Activated CD4-positive, alpha-beta T cell treated with anti-CD3 and anti-CD28 coated beads for 4 hours (primary cell): ENCODE data around the gene NTN1.

Source experiments
- DNase-seq, 2 donors: peaks; one replicate each; pipeline ENCODE4 v3.0.0-alpha.2; 2020

Gene NTN1

DNA sequence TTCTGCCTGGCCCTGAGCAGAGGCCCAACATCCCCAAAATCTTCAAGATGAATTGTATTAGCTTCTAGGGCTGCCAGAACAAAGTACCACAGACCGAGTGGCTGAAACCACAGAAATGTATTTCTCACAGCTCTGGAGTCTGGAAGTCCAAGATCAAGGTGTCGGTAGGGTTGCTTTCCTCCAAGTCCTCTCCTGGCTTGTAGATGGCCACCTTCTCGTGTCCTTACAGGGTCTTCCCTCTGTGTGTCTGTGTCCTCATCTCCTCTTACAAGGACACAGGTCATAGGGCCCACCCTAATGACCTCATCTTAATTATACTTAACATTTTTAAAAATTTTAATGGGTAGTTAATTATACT is 215.7 kb downstream of the NTN1 start:
- no peak for DNase-seq

DNA sequence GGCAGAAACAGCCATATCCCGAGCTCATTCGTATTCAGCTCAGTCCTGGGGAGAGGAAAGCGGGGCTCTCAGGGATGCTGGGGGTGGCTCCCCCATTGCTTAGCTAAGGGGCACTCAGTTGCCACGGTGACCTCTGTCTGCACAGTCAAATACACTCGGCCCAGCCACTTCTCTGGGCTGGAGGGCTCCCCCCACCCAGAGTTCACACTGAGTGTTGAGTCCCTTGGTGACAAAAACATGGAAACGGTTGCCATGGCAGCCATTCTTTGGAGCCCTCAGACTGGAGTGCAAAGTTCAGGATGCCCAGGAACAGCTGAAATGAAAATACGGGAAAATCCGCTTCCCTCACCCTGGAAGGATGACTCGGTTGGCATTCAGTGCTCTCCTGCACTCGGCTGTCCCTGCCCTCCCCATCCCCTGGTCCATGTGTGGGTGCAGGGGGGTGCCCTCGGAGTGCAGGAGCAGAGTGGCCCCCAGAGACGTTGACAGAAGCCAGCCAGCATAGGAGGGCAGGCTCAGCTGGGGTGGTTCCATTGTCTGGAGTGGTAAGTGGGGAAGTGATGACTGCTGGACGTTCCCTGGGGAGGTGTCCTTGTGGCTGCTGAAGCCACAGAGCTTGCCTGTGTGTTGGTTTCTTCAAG is 216.5 kb downstream of the NTN1 start:
- DNase-seq: no peak

DNA sequence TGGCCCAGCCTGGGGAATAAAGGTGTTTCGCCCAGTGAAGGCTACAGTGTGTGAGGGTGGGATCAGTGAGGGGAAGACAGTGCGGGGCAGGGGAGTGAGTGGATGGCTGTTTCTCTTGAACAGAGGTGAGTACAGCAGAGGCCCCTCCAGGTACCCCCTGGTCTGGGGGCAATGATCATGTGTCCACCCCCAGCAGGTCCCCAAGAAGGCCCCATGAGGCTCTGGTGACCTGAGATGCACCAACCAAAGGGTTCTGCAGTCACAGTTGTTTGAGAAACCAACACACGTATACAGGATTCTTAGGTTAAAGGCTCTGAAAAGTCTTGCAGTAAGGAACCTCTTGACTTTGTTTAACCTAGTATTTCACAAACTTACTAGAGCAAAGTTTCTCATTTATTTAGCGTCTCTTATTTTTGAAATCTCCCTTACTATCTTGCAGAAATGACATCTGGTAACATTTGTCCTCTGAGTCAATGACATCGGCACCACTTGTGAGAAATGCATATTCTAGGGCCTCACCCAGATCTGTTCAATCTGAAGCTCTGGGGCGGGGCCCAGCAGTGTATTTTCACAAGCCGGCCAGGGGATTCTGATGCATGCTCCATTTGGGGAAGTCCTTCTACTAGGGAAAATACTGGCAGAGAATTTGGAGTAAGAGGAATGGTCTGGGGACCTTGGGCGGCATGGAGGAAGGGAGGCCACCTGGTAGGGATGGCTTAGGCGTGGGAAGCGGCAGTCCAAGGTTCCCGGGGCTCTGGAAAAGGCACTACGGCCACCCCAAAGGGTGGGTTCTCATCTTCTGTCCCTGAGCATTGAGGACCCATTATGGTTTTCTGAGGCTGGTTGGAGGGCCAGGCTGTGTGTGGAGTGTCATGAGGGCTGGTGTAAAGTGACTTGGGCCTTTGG is 217.3 kb downstream of the NTN1 start:
- DNase-seq: no peak

DNA sequence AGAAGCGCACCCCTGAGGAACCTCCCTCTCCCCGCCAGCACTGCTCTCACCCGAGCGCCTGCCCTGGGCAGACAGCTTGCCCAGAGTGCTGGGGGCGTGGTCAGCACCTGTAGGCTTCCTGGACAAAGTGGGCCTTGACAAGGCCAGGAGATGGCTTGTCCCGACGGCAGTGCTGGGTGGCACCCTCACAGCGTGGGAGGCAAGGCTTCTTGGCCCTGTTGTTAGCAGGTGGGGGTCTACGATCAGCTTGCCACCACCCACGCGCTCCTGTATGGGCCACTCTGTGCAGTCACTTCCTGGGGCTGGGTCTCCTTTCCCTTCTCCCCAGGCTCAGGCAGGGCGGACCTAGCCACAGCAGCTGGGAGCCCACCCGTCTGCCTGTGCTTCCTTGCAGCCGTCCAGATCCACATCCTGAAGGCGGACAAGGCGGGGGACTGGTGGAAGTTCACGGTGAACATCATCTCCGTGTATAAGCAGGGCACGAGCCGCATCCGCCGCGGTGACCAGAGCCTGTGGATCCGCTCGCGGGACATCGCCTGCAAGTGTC is 218.0 kb downstream of the NTN1 start:
- peak in 1 of 2 donors; percentile 30 for DNase-seq

DNA sequence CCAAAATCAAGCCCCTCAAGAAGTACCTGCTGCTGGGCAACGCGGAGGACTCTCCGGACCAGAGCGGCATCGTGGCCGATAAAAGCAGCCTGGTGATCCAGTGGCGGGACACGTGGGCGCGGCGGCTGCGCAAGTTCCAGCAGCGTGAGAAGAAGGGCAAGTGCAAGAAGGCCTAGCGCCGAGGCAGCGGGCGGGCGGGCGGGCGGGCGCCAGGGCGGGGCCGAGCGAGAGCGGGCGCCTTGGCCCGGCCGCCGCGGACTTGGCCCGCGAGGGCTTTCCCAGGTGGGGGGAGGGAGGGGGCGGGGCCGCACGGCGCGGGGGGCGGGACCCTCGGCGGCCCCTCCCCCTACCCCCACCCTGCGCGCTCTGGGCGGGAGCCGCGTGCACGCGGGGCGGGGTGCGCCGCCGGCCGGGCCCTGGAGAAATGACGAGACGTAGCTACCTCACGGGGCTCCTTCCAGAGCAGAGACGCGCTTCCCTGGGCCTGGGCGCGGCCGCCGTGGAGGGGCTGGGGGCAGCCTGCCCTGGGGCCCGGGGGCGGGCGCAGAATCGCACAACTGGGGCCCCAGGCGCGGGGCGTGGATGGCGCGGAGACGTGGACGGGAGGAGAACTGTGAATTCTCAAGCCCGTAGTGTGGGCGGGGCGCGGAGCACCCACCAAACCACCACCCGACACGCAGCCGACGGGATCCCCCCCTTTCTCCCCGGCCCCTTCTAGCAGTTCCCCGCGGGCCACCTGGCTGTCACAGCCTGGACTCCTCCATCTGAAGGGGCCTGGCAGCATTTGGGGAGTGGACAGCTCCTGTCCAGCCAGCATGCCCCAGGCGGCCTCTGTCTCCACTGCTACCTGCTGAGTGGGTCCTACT is 218.7 kb downstream of the NTN1 start:
- peak; percentile 56 to 67 for DNase-seq

DNA sequence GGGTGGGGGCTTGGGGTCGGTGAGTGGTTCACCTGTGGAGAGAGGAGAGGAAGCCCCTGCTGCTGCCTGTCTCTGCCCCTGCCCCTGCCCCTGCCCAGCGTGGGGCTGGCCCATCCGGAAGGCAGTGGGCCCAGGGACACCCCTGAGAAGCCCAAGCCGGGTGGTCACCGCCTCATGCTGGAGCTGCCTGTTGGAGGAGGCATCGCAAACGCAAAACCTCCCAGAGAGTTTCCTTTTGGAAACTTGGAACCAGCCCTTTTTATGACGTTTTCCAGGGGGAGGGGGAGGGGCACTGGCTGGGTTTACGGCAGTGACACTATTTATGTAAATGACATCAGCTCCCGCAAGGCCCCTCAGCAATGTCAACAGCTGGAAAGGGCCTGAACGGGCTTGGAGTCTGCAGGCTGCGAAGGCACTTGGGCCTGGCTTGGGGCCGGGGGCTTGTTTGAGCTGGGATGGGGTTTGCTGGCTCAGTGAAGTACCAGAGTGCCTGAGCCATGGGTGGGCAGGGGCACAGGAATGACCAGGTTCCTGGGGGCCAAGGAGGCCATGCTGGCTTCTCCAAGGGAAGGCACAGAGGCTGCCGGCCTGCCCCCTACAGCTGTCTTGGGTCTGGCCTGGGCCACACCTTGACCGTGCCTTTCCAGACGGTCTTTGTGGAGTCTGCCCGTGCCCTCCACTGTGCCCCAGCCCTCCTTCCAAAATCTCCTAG is 219.5 kb downstream of the NTN1 start:
- no peak for DNase-seq

DNA sequence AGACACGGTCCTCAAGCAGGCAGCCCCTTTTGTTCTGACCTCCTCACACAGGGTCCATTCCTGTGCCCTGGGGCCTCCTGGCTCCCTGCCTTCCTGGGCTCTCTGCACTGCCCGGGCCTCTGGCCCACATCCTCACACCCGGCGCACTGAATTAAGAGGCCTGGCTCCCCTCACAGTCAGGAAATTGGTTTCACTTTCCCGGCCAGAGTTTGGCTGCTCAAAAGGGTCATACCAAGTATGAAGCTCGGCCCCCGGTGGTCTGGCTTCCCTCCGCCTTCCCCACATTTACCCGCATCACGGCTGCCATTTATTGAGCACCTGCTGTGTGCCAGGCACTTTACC is 220.0 kb downstream of the NTN1 start:
- DNase-seq: no peak

DNA sequence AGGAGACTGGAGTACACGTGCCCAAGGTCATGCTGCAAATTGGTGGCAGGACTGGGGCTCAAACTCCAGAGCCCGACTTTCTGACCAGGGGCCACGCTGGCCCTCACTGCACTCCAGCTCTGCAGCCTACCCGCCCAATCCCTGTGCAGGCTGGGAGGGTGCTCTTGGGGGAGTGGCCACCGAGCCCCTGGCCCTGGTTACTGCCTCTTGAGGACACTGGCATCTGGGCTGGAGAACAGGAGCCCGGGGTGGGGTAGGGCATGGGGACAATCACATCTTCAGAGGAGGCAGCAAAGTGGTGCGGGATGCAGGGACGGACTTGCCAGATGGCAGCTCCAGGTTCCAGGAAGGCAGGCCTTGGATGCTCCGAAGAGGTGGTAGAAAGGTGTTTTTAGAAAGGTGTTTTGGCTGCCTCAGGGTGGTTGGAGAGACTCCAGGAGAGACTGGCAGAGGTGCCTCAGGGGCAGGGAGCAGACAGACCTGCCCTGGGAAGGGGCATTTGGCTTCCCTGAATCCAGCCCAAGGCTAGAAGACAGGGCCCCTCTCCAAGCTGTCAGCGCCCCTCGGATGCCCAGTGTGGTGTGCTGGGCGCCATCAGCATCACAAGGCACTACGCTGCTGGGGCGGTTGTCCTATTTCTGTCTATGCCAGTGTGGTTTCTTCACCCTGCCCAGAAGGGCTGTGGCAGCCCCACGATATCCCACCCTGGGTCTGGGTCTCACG is 220.6 kb downstream of the NTN1 start:
- DNase-seq: no peak

DNA sequence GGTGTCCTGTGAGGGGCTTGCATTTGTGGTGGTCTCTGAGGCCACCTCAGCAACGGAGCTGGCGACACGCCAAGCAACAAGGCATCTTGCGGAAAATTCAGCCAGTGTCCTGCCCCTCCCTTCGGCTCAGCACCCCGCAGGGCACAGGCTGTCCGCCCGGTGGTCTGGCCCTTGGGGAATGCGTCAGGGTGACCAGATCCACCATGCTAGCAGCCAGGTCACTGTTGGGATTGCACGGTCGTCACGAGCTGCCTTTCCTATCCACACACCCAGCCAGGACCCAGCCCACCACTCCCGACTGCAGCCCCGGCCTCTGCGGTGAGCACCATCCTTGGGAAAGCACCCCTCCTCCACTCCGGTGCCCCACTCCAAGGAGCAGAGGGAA is 221.2 kb downstream of the NTN1 start:
- no peak for DNase-seq

DNA sequence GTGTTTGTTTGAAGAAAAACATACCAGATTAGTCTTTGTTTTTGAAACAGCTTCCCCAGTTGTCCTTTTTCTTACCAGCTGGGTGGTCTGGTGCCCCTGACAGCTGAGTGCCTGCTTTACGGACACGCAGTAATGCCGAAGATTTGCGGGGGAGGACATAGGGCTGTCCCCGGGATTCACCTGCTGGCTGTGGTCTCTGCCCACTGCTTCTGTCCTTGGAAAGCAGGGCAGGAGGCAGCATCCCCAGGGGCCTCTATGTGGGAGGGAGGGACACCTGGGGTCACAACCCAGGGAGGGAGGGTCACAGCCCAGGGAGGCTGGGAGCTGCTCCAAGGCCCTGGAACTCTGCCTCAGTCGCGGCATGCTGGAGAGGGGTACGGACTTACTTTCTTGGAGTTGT is 221.7 kb downstream of the NTN1 start:
- no peak for DNase-seq

DNA sequence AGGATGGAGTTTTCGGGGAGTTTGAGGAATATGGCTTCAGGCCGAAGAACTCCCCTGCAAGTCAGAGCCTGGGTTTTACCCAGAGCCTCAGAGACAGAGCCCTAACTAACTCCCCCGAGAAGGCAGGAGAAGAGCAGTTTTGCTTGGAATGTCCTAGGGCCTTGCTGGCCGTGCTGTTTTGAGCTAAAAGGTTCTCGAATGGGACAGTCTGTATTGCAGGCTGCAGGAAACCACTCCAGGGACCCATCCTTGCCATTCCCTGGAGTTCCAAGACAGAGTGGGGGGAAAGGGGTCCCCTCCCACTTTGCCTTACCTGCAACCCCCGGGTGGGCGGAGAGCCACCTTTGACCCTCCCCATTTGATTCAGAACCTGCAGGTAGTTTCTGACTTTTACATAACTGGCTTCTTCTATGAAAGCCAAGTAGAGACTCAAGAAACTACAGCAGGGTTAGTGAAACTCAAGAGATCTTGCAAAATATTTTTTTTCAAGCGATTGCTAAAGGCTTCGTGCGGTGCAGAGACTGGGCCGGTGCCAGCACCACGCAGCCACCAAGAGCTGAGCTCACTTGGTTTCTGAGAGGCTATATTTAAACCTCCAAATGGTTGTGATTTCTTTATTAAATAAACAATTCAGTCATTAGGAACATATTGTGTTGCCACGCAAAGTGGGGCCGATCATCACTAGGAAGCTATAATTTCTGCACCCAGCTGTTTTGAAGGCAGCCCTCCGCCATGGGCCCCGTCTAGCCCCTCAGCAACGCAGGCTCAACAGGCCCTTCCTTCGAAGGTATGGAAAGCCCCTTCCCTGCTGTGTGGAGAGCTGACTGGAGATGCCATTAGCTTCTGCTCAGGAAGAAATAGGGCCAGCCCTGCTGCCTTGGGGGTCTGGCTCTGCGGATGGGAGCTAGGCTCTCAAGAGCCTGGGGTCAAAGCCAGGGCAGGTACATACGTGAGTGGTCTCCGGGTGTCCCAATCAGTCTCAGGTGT is 223.0 kb downstream of the NTN1 start:
- no peak for DNase-seq

DNA sequence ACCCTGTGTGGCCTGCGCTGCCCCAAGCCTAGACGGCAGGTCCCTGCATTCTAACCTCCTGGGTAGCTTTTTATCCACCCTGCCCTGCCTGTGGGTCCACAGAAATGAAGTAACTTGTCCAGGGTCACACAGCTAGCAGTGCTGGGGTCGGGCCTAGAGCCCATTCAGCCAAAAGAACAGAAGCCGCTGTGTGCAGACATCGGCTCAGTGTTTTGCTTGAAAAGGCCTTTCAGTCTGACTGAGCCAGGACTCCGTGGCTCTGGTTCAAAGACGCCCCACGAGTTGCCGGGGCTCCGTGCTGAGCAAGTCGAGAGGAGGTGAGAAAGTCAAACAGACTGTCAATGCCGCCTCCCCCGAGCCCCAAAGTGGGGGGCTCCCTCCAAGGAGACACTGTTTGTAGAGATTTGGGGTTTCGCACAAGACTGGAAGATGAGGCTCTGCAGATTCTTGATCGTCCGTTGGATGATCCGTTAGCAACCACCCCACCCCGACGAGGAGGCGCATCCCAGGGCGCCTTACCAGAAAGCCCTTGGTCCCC is 226.2 kb downstream of the NTN1 start:
- no peak for DNase-seq

DNA sequence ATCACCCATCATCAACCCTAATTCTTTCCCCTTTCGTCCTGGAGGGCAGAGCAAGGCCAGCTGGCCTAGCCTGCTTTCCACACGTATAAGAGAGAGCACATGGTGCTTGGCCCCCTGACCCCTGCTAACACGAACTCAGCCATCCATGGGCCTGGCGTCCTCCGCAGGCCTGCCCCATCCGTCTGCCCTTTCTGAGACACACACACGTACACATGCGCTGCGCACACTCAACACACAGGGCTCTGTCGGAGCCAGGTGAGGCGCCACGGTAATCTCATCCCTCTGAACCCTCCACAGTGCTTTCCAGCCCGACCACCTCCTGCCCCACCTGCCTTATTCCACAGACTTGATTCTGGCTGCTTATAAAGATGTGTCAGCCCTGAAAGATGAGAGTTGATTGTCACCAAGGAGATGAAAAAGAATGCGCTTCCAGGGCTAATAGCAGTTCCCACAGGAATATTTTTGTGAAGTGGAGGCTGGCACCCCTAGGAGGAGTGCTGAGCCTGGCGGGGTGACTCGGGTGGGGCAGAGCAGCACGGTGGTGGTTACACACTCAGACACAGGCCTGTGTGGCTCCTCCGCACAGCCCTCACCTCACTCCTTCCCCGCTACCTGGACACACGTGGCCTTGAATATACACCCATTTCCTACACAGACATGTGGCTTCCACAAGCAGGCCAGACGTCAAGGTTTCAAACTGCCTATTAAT is 228.1 kb downstream of the NTN1 start:
- DNase-seq: no peak

DNA sequence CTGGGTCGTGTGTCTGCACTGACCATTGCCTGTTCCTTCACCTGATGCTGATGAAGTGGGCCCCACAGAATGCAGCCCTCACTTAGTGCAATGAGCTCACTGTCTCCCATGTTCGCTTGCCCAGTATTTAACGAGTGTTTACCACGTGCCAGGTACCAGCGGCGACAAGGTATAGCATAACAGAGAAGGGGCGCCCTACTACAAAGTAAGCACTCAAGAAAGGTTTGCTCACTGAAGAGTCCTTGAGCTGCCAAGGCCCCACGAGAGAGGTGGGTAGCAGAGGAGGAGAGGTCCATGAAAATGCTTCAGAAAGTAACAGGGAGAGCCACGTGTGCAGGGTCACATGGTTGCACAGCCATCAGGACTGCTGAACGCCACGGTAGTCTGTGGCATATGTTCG is 230.0 kb downstream of the NTN1 start:
- no peak for DNase-seq

DNA sequence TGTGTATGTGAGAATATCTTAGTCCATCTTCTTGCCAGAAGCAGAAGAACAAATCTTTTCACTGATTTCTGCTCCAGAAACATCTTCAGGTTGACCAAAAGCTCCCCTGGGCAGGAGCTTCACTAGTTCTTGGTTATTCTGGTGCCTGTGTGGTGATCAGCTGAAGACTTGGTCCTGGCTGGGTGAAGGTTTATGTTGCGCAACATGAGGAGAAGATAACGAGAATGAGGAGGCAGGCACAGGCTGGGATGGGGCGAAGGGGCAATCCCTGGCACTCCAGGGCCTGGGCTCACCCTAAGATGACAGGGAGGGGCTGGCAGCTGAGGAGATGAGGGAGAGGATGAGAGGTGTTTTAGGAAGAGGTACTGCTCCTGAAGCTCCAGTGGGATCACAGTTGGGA is 232.0 kb downstream of the NTN1 start:
- no peak for DNase-seq

DNA sequence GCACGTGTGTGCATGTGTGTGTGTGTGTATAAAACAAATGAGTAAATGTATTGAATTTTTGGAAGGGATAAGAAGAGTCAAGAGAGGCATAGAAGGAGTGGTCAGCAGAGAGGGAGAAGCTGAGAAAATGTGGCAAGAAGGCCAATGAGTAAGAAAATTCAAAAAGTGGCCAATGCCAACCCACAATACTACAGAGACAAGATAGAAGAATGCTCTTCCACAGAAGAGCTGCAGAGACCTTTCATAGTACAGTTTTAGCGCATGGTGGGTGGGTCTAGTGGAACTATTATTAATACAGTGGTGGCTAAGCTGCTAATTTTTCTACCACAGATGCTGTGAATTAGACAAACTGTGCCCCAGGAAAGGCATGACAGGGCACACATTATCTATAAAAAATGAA is 233.5 kb downstream of the NTN1 start:
- DNase-seq: no peak

DNA sequence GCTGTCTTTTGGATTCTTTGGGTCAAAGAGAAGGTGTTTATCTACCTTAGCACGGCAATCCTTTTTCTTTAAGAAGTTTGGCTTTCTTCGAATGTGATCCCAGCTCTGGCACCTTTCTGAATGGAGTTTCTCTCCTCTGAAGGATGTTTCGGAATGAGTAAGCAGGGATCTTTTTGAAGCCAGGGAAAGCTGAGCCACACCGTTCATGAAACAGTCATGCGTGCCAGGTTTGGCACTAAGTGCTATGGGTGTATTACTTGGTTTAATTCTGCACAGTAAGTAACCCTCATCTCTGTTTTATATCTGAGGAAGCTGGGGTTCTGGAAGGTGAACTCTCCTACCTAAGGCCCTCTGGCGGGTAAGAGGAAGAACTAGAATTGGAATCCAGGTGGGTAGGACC is 234.5 kb downstream of the NTN1 start:
- no peak for DNase-seq

DNA sequence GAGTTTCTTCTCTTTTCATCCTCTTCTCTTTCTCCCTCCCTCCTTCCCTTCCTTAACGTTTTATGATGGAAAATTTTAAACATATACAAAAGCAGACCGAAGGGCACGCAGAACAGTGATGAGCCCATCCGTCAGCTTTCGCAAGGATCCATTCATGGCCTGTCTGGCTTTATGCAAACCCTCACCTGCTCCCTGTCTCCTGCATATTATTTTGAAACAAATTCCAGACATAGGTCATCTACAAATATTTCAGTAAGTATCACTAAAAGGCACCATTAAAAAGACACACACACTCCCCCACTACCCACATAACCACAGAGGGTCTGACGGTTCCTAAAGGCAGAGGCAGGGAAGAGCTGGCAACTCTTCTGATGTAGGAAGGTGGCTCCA is 235.0 kb downstream of the NTN1 start:
- DNase-seq: no peak

DNA sequence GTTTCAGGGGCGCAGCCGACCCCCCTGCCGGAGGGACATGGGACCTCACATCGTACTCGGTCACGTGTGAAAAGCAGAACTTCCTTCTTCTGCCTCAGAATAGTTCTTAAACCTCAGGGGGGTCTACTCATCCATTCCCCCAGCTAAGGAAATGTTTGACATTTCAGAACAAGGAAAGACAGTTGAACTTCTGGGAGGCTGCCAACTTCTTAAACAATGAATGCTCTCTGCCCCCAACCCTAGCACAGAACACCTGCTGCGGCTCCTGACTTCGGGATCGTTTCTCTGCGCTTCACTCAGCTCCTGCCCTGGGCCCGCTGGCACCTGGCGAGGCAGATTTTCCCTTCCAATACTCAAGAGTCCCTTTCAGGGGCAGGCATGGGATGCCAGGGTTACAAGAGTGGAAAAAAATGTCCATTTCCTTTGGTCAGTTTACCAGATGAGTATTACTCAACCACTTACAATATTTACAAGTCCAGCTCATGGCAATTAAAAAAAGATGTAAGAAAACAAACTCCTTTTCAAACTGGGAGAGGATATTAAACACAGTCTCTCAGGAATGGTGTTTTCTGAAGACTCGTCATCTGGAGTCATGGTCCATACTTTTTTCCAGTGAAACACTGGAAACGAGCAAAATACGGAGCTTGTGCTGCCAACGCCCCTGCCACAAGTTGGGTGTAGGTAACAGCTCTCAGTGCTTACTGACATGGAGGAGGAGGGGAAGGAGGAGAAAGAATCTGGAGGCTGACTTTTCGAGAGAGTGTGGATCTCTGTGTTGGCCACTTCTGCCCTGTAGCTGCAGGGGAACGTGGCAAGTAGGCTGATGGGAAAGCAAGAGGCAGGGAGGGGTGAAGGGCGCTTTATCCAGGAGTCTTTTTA is 235.7 kb downstream of the NTN1 start:
- no peak for DNase-seq
